PC-9 (cell line): ENCODE data around the gene HPN. TPM values are rescaled to one million over a fixed set of nuclear protein-coding genes. Genes with fewer than 3 reads are reported as not detected.
"Not testable (repeated sequence)": the region's sequence is repeated elsewhere in the genome, so short reads cannot be mapped to it uniquely, and the experiment has no call there.

ENCODE experiments used
- BruUV-seq: library from RNA; stranded (reverse); fragments of 400-500 nt; replicated peaks from 2 replicates; lab custom pipeline; 2021; lab: Mats Ljungman, UMichigan
- CTCF ChIA-PET: fragments of 300-600 bp; sonication (Branson Sonifier 250); formaldehyde crosslinking; loops from one replicate; lab custom pipeline; 2022; ENCODE audit warnings: antibody characterized with exemption; lab: Charles Lee
- POLR2A ChIA-PET: fragments of 300-600 bp; sonication (Branson Sonifier 250); formaldehyde crosslinking; loops from one replicate; lab custom pipeline; 2022; ENCODE audit warnings: antibody characterized with exemption; ENCODE audit not compliant: unreplicated experiment; lab: Charles Lee
- DNase-seq, 2 experiments: peaks; one replicate each; pipeline versions ENCODE4 v3.0.0 to v3.0.0-alpha.2; 2015 to 2022; ENCODE audit warnings: mixed read lengths in 1 of 2
- H2AFZ ChIP-seq: fragments of 200-600 bp; sonication (generic); 2 replicates; pipeline ENCODE4 v1.8.1; 2017; ENCODE audit warnings: antibody characterized with exemption
- H3F3A ChIP-seq: fragments of 200-600 bp; sonication (generic); 2 replicates; pipeline ENCODE4 v1.8.1; 2017; ENCODE audit warnings: antibody characterized with exemption, mild to moderate bottlenecking, low read depth; ENCODE audit not compliant: insufficient read depth
- H3K27ac ChIP-seq: fragments of 200-600 bp; sonication (generic); 2 replicates; pipeline ENCODE4 v1.6.1; 2016; ENCODE audit warnings: mixed run types
- H3K27me3 ChIP-seq: fragments of 200-600 bp; sonication (generic); 2 replicates; pipeline ENCODE4 v1.6.1; 2016; ENCODE audit warnings: low read depth, mixed run types; ENCODE audit not compliant: insufficient read depth
- H3K36me3 ChIP-seq: fragments of 200-600 bp; sonication (generic); 2 replicates; pipeline ENCODE4 v1.6.1; 2016; ENCODE audit warnings: low read depth, mixed run types
- H3K4me1 ChIP-seq: fragments of 200-600 bp; sonication (generic); replicated peaks from 2 replicates; pipeline ENCODE4 v1.6.1; 2016; ENCODE audit warnings: mixed run types; ENCODE audit not compliant: insufficient read depth
- H3K4me2 ChIP-seq: fragments of 200-600 bp; sonication (generic); 2 replicates; pipeline ENCODE4 v1.6.1; 2017; ENCODE audit warnings: mixed run types
- H3K4me3 ChIP-seq: fragments of 200-600 bp; sonication (generic); 2 replicates; pipeline ENCODE4 v1.6.1; 2016; ENCODE audit warnings: mixed run types
- H3K79me2 ChIP-seq: fragments of 200-600 bp; sonication (generic); 2 replicates; pipeline ENCODE4 v1.6.1; 2017; ENCODE audit warnings: low read depth, mixed run types
- H3K9me2 ChIP-seq: fragments of 200-600 bp; sonication (generic); 2 replicates; pipeline ENCODE4 v1.8.1; 2017; ENCODE audit warnings: mild to moderate bottlenecking; ENCODE audit not compliant: insufficient read depth
- H3K9me3 ChIP-seq: fragments of 200-600 bp; sonication (generic); 2 replicates; pipeline ENCODE4 v1.8.1; 2016; ENCODE audit warnings: low read depth; ENCODE audit not compliant: insufficient read depth
- H4K20me1 ChIP-seq: fragments of 200-600 bp; sonication (generic); 2 replicates; pipeline ENCODE4 v1.8.1; 2017; ENCODE audit not compliant: insufficient read depth
- EZH2 ChIP-seq: fragments of 200-600 bp; sonication (generic); IDR thresholded peaks from 2 replicates; pipeline ENCODE4 v1.8.0; 2017; ENCODE audit warnings: antibody characterized with exemption, low read depth
- intact Hi-C: fragments of 100-400 bp; cut with micrococcal nuclease; formaldehyde crosslinking; loops from one replicate; pipeline ENCODE4 v1.10.0; 2022; ENCODE audit not compliant: unreplicated experiment
- total RNA-seq: library from RNA; stranded (reverse); gene quantifications from 2 replicates; pipeline ENCODE4 v1.2.3, GENCODE V29; 2021
- TF ChIP-seq, protein P1 (sequence below): fragments of 200-600 bp; sonication (generic); conservative IDR thresholded peaks from 2 replicates; pipeline ENCODE4 v1.6.1; 2017; ENCODE audit warnings: mixed run types, antibody characterized with exemption, mild to moderate bottlenecking, moderate library complexity

HPN gene
- total RNA-seq, 1 experiment from 2014 or later, result 12.3 TPM

DNA sequence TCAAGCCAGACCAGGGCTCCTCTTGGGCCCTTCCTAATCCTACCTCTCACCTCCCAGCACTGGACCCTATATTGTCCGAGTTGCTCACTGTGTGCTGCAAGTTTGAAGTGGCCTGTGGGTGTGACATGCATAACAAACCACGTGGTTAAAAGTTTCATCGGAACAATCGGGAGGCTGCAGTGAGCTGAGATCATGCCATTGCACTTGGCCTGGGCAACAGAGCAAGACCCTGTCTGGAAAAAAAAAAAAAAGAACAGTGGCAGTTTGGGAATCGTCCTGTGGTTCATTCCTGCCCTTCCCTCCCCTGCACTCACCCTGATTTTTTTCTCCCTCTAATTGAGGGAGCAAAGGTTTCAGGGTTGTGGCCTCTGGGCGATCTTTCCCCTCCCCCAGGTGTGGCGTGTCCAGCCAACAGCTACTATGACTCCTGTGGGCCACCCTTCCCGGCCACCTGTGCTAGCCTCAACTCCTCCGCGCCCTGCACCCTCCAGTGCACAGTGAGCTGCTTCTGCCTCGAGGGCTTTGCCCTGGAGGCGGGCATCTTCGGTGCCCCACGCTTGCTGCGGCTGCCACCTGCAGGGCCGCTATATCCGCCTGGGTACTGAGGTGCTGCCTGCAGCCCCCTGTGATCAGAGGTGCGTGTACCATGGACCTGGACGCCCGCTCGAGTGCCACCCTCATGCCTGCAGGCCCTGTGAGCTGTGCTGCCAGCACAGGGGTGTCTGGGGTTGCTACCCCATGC, 57.8 kb downstream of the HPN start:
- Histone ChIP-seq H3K4me1 (no peaks in the 10 kb centered on the region), H3F3A (peaks cover 3% of the 10 kb centered on the region; the same call in 1 of the 2 replicates), H3K4me3 (no peak overlapping the region), H4K20me1 (no peaks in the 10 kb centered on the region), H3K36me3 (no peaks in the 10 kb centered on the region), H3K27ac (no peak overlapping the region), H3K27me3 (no peaks in the 10 kb centered on the region), H3K4me2 (no peak overlapping the region), H3K79me2 (no peaks in the 10 kb centered on the region), H2AFZ (no peak overlapping the region), H3K9me2 (no peaks in the 10 kb centered on the region), H3K9me3 (no peaks in the 10 kb centered on the region)
- ChIA-PET CTCF (no interaction called here), POLR2A (interaction anchor here (0.6 kb wide), 1 partner anchor 155 kb away, joined by 5 read pairs; no protein-coding TSS in a partner anchor)
- TF ChIP-seq, protein P1, sequence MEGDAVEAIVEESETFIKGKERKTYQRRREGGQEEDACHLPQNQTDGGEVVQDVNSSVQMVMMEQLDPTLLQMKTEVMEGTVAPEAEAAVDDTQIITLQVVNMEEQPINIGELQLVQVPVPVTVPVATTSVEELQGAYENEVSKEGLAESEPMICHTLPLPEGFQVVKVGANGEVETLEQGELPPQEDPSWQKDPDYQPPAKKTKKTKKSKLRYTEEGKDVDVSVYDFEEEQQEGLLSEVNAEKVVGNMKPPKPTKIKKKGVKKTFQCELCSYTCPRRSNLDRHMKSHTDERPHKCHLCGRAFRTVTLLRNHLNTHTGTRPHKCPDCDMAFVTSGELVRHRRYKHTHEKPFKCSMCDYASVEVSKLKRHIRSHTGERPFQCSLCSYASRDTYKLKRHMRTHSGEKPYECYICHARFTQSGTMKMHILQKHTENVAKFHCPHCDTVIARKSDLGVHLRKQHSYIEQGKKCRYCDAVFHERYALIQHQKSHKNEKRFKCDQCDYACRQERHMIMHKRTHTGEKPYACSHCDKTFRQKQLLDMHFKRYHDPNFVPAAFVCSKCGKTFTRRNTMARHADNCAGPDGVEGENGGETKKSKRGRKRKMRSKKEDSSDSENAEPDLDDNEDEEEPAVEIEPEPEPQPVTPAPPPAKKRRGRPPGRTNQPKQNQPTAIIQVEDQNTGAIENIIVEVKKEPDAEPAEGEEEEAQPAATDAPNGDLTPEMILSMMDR, result no peak
- no peak for TF ChIP-seq EZH2
- no peak for DNase-seq
- BruUV-seq, result no TSS peak
- intact Hi-C loops, result no loop called here

GRCh38 chr19:35099897-35100275, 58.4 kb downstream of the HPN start:
- no peak overlapping the region for H3K4me3 ChIP-seq
- no peaks in the 10 kb centered on the region for H4K20me1 ChIP-seq
- no peak for TF ChIP-seq EZH2
- TF ChIP-seq, protein P1, result no peak
- no peak overlapping the region for H3K4me2 ChIP-seq
- intact Hi-C loops, result no loop called here
- no peaks in the 10 kb centered on the region for H3K4me1 ChIP-seq
- no peak overlapping the region for H2AFZ ChIP-seq
- H3K27me3 ChIP-seq, result no peaks in the 10 kb centered on the region
- H3K9me2 ChIP-seq, result no peaks in the 10 kb centered on the region
- H3F3A ChIP-seq, result peaks cover 3% of the 10 kb centered on the region; the same call in 1 of the 2 replicates
- H3K79me2 ChIP-seq, result no peaks in the 10 kb centered on the region
- no TSS peak for BruUV-seq
- no peak for DNase-seq
- H3K27ac ChIP-seq, result no peak overlapping the region
- POLR2A ChIA-PET, result no interaction called here
- H3K9me3 ChIP-seq, result no peaks in the 10 kb centered on the region
- CTCF ChIA-PET, result no interaction called here
- H3K36me3 ChIP-seq, result no peaks in the 10 kb centered on the region

DNA sequence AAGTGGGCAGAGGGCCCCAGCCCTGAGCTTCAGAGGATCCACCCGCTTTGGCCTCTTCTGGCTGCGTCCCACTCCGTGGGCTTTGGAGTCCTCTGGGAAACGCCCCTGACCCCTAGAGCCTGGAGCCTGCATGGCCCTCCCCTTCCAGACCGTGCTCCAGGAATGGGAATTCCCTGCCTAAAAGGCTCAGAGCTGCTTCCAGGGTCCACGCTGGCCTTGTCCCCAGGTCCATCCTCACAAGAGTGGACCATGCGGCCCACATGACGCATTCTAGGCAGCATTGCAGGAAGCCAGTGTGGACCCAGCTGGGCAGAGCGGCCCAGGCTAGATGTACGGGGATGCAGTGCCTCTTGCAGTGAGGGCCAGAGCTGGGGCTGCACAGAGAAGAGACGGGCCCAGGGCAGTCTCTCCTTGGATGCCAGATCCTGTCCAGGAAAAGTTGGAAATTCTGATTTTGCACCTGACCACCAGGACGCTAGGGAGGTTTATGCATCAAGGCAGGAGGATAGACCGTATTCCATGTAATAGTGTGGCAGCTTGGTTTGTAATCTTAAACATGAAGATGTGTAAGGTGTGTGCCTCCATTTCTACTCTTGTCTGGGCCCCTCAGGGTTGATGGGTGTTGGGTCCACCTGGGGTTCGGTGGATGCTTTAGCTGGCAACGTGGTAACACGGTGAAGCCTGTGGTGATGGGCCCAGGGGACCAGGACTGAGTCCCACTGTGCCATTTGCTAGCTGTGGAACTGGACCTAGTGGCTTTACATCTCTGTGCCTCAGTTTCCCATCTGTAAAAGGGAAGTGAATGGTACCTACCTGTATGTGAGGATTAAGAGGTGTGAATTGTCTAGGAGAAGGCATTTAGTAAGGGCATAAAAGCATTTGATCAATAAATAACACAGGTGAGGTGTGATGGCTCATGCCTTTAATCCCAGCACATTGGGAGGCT, 59.3 kb downstream of the HPN start:
- Histone ChIP-seq H3K4me2 (no peak overlapping the region), H2AFZ (no peak overlapping the region), H3K9me3 (no peaks in the 10 kb centered on the region), H3K36me3 (no peaks in the 10 kb centered on the region), H3K9me2 (no peaks in the 10 kb centered on the region), H3K79me2 (no peaks in the 10 kb centered on the region), H3F3A (peaks cover 3% of the 10 kb centered on the region; the same call in 1 of the 2 replicates), H3K27me3 (no peaks in the 10 kb centered on the region), H4K20me1 (no peaks in the 10 kb centered on the region), H3K4me3 (no peak overlapping the region), H3K27ac (no peak overlapping the region), H3K4me1 (no peaks in the 10 kb centered on the region)
- ChIA-PET CTCF (no interaction called here), POLR2A (no interaction called here)
- no TSS peak for BruUV-seq
- TF ChIP-seq, protein P1, result no peak
- TF ChIP-seq EZH2, result no peak
- DNase-seq, result no peak
- intact Hi-C loops, result no loop called here

DNA sequence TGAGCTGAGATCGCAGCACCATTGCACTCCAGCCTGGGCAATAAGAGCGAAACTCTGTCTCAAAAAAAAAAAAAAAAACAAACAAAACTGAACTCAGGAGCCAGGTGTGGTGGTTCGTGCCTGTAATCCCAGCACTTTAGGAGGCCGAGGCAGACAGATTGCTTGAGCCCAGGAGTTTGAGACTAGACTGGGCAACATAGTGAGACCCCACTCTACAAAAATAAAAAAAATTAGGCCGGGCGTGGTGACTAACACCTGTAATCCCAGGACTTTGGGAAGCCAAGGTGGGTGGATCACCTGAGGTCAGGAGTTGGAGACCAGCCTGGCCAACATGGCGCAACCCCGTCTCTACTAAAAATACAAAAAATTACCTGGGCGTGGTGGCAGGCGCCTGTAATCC, 60.4 kb downstream of the HPN start:
- CTCF ChIA-PET, result not testable (repeated sequence)

More for the DNA sequence above, 60.4 kb downstream of the HPN start:
- H4K20me1 ChIP-seq, H3K79me2 ChIP-seq, H2AFZ ChIP-seq, BruUV-seq, POLR2A ChIA-PET, H3K9me3 ChIP-seq, H3K4me2 ChIP-seq, H3K27me3 ChIP-seq, H3K27ac ChIP-seq, H3K36me3 ChIP-seq, H3K9me2 ChIP-seq, H3K4me3 ChIP-seq, intact Hi-C loops, H3K4me1 ChIP-seq, DNase-seq: not testable (repeated sequence)
- peaks cover 10% of the 10 kb centered on the region; the same call in 1 of the 2 replicates for H3F3A ChIP-seq
